T-helper 2 cell treated with Interferon-gamma antibody and Interleukin-4, amounts not matched to agents 100 ng/mL and 5 ng/mL, for 36 hours (primary cell): Measurements from ENCODE around the gene CHST13. TPM values are rescaled to one million over a fixed set of nuclear protein-coding genes. Genes with fewer than 3 reads are reported as not detected.
"Not testable (repeated sequence)": the region's sequence is repeated elsewhere in the genome, so short reads cannot be mapped to it uniquely, and the experiment has no call there.

Experiments used
- intact Hi-C: fragments of 100-400 bp; cut with micrococcal nuclease; formaldehyde crosslinking; loops from one replicate; pipeline ENCODE4 v1.15.1; 2023
- total RNA-seq: library from RNA; stranded (reverse); gene quantifications from 2 replicates; pipeline ENCODE4 v1.2.3, GENCODE V29; 2022

CHST13 gene
- total RNA-seq, 1 donor from 2014 or later = not detected

DNA sequence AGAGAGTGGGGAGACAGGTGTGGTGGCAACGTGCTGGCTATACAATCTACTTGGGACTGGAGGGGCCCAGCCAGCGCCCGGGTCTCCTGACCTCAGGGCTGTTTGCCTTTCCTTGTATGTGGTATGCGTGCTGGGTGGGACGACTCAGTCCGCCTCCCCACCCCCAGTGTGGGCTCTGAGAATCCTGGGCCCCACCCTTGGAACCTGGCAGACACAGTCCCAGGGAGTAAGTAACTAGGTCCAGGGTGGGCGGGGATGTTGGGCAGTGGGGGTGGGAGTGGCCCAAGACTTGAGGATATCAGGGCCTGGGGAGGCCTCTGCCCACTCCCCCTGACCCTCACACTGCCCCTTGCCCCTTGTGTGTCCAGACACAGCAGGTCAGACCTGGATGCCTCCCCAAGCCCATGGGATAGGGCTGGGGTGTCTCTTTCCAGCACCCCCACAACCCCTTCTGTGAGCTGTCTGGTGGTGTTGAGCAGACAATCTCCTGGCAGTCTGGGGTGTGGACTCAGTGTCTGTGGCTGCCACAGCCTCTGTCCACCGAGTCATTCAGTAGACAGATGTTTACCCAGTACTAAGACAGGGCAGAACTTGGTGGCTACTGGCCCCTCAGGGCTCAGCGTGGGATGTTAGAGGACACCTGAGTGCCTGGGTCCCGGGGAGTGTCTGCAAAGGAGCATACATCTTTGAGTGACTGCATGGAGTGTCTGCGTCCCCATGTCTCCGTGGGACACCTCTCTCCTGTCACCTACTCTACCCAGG lies 1.3 kb downstream of the CHST13 start:
- intact Hi-C loops = no loop called here

DNA sequence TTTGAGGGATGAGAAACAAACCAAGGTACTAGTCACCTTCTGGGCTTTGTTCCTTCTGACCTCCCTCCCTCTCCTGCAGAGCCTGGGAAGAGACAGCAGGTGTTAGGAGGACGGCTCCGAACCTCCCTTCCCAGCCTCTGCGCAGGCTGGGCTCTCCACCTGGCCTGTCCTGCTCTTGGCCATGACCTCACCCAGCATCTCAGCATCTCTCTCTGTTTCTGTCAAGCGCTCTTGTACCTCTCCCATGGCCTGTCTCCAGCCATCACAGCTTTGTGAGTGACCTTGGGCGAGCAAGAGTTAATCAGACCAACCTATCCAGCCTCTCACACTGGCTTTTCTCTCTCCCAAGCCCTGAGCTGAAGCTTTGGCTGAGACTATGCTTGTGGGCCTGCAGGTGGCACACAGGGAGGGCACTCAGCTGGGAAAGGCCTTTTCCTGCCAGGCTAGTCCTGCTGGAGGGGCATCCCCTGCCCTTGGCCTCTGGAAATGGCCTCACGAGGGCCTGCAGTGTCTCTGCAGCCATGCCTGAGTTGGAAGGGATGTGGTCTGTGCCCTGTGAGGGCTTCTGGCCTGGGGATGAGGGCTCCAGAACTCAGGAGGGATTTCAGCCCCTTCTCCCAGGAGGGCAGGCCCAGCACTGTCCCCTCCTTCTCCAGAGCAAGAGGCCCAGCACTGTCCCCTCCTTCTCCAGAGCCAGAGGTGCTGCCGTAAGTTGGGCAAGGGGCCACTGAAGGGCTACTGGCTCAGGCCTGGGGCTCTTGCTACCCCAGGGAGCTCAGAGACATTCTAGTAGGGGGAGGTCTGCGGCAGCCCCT lies 2.1 kb downstream of the CHST13 start:
- intact Hi-C loops = no loop called here

DNA sequence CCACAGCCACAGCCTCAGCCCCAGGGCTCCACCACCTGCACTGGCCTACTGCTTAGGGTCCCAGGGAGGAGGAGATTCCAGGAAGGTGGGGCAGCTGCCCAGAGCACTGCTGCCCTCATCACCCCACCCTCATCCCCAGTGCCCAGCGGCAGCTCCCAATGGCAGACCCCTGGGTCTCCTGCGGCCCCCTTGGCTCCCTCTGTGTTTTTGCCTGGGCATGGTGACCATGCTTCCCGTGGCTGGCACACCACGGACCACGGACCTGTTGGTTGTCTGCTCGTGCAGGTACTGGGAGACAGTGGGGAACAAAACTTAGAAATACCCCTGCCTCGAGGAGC lies 2.7 kb downstream of the CHST13 start:
- intact Hi-C loops = no loop called here

DNA sequence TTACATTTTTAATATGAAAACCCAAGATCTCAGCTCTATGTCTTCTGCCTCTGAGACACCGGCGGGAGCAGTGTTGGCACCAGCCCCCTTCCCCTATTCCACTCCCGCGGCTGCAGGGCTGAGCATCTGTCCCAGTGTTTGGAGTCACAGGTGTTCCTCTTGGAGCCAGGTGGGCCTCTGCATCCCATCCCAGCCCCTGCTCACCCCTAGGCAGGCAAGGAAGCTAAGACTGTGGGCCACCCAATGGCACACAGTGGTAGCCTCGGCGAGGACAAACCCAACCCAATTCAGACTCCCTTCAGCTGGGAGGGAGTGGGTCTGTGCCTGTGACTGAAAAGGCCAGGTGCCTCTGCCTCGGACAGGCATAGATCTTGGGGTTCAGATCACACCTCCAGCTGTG lies 3.1 kb downstream of the CHST13 start:
- intact Hi-C loops = no loop called here

DNA sequence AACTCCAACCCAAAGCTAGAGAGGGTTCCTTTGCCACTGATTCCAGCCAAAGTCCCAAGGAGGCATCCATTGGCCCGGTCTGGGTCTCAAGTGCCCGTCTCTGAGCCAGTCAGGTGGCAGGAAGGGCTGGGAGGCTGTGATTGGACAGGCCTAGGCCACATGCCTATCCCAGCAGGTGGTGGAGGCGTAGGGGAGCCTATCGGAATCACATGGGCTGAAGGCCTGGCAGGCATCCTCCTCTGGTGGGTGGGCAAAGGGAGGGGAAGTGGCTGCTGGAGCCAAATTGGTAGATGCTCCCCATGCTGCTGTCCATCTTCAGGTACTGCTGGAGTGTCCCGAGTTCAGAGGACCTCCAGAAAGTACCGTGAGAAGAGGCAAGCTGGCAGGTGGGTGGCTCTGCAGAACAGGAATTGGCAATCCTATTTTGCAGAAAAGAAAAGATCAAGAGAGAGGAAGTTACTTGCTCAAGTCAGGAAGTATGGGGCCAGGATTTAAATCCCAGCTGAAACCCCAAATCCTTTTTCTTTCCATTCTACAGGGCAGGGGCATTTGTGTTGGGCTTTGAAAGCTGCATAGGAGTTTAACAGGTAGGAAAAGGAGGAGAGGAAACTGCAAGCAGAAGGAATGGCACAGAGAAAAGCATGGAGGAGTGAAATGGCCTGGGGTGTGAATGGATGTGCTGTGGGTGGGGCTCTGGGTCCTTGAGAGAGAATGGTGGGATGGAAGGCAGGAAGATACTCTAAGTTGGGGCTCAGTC lies 3.7 kb downstream of the CHST13 start:
- intact Hi-C loops = no loop called here

DNA sequence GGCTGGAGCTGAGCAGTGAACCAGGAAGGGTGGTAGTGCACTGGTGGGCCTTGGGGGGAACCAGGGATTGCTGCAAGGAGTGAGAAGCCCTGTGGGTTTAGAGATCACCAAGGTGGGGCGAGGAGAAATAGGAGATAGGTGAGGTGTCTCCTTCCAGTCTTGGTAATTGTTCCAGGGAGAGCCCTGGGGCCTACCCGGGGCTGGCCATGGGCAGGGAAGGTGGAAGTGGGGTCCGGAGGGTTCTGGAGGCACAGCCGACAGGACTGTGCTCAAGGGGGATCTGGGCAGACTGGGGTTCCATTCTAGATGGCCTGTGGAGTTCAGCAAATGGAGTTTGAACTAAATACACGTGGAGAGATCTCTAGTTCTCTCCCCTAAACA lies 4.5 kb downstream of the CHST13 start:
- intact Hi-C loops = no loop called here

DNA sequence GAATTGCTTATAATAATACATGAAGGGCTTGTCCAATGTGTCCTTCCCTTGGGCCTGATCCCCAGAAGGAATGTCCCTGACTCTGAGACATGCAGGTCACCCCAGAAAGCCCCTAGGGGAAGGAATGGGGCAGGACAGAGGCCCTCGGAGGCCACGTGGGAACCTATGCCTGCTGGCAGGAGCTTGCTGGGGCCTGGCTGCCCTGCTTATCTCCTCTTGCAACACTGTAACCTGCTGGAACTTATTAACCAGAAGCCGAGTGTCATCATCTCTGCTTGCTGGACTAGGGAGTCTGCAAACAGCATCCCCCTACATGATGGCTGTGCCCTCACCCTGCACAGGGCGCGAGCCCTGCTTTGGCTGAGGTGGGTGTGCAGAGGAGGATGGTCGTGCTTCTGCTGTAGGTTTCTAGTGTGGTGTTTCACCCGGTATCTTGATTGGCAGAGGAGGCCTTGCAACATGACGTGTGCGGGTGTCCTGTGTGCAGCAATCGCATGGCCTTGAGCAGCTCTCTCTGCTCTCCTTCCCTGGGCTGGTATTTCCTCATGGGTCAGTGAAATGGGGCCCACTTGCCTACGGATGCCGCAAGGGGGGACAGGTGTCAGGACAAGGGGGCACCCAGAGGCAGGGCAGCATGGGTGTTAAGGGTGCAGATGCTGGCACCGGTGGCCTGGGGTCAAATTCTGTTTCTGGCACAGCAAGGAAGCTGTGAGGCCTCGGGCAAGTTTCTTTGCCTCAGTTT lies 5.0 kb downstream of the CHST13 start:
- intact Hi-C loops = no loop called here

GRCh38 chr3:126529585-126530170 lies 5.7 kb downstream of the CHST13 start:
- intact Hi-C loops = no loop called here

DNA sequence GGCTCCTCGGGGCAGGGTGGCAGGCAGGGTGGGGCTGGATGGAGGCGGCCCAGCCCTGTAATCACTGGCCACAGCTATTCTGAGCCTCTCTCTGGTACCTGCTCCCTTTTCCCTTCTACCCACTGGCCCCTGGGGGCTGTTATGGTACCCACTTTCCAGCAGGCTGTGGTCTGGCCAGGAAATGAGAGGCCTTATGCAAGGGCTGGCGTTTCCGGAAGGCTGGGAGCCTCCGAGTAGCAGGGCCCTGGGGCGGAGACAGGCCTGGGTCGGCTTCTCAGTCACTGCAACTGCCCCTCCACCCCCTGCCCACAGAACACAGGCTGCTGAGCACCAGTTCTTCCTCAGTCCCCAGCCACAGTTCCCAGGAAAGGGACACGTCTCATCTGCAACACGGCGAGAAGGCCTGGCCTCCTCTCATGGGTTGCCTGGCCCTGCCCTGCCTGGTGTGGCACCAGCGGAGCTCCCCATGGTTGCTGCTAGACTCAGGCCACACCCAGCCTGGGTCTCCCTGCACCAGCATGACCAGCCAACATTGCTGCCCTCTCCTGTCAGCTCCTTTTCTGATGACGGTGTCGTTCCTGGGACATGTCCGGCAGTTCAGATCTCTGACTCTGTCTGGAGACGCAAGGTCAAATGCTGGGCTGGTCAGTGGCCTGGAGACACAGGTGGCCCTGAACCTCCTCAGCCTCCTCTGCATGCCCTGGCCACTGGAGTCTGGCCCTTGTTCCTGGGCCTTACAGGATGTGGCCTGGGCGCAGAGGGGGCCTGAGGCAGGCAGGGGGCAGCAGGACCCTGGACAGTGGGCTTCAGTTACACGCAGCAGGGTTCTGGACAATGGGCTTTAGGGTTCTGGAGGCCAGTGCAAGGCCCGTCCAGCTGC lies 6.5 kb downstream of the CHST13 start:
- intact Hi-C loops = no loop called here

GRCh38 chr3:126531051-126531330 lies 7.0 kb downstream of the CHST13 start:
- intact Hi-C loops = no loop called here

DNA sequence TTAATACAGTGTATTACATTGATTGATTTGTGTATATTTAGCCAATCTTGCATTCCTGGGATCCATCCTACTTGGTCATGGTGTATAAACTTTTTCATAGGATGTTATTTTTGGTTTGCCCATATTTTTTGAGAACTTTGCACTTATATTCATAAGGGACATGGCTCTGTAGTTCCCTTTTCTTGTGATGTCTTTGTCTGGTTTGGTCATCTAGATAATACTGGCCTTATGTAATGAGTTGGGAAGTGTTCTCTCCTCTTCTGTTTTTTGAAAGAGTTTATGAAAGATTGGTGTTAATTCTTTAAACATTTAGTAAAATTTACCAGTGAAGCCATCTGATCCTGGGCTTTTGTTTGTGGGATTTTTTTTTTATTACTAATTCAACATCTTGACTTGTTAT lies 9.6 kb downstream of the CHST13 start:
- intact Hi-C loops = no loop called here

DNA sequence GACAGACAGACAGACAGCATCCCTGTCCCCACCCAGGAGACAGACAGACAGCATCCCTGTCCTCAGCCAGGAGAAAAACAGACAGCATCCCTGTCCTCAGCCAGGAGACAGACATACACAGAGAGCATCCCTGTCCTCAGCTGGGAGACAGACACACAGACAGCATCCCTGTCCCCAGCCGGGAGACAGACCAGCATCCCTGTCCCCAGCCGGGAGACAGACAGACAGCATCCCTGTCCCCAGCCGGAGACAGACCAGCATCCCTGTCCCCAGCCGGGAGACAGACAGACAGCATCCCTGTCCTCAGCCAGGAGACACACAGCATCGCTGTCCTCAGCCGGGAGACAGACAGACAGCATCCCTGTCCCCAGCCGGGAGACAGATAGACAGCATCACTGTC lies 10.8 kb downstream of the CHST13 start:
- intact Hi-C loops = not testable (repeated sequence)

DNA sequence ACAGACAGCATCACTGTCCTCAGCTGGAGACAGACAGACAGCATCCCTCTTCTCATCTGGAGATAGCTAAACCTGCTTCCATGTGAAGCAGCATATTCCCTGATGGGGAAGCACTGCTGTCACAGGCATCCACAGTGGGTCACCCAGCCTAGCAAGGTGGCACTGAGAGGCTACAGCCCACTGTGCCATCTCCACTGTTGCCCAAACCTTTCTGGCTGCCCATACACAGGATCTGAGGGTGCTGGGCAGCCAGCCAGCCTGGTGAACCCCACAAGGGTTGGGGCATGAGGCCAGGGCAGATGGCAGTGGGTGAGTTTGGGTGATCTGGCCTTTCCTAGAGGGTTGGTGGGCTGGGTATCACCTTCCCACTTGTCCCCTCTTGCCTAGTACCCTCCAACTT lies 11.7 kb downstream of the CHST13 start:
- intact Hi-C loops = no loop called here

DNA sequence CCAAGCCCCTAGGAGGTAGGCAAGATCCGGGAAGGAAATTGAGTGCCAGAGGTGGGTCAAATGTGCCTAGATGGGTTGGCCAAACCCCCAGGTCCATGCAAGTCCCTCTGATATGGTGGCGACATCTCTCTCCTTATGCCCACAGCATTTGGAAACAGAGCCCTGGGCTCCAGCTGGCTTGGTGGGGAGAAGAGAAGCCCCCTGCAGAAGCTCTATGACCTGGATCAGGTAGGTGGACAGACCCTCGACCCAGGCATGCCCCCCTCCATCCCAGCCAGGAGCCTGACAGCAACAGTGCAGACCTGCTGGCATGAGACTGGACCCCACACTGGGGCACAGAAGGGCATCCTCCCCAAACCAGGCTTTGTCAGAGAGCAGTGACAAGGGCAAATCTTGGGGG lies 12.2 kb downstream of the CHST13 start:
- intact Hi-C loops = no loop called here

- intact Hi-C loops = no loop called here
These were observed 13.3 kb downstream of the CHST13 start for GRCh38 chr3:126537116-126537729.

- intact Hi-C loops = no loop called here
These were observed 13.9 kb downstream of the CHST13 start for GRCh38 chr3:126537730-126538281.

DNA sequence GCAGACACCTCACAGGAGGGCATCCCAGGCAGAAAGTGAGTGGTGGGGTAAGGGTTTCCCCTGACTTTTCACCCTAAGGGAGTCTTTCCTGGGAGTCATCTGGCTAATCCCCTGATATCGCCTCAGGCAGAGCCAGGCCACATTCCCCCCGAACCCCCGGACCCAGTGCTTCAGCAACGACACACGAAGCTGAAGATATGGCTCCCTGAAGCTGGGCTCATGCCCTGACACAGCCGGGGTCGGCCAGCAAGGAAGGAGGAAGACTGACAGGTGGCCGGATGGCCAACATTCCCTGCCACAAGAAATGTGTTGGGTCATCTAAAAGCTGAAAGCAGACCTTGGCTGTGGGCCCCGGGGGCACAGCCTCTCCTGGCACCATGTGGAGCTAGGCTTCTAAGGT lies 14.4 kb downstream of the CHST13 start:
- intact Hi-C loops = no loop called here

DNA sequence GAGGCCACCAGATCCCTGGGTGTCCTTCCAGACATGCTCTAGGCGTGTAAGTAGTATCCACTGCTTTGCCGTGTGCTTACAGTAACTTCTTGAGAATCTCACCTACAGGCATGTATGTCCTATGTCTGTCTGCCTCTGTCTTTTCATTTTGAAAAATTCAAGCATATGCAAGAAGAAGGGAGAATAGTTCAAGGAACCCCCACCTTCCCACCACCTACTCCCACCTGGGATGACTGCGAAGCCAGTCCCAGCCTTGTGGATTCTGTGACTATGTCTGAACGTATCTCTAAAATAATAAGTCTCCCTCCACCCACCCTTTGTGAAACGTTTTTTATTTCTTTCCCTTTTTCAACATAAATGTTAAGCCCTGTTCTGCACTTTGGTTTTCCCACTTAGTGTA lies 15.0 kb downstream of the CHST13 start:
- intact Hi-C loops = no loop called here

- intact Hi-C loops = no loop called here
These were observed 15.7 kb downstream of the CHST13 start for GRCh38 chr3:126539558-126540250.
